ENCODE measurements around the gene FGF12.

DNA sequence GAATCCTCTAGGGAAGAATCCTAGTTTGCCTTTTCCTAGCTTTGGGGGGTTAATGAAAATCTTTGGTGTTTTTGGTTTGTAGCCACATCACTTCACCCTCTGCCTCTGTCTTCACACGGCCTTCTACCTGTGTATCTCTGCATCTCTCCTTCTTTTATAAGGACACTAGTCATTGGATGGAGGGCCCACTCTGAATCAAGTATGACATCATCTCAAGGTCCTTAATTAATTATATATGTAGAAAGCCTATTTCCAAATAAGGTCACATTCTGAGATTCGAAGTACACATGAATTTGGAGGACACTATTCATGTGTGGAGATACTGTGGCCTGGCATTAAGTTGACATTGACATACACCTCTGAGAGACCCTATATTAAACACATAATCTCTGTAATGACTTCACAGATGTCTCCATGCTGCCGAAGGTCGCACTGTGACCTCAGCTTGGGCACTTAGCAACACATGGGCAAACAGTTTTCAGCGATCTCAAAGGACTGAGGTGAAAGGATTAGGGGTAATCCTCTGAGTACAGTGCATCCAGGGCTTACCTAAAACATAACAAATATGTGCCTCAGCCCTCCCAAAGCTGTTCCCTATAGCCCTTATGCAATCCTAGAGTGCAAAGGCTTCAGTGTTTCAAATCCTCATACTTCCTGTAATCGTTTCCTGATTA lies 446.0 kb downstream of the FGF12 start:
- no peak for TF ChIP-seq SP1 (IDR thresholded peaks at IDR 0.05)
- TF ChIP-seq L3MBTL2 (conservative IDR thresholded peaks at IDR 0.05) = no peak
- TF ChIP-seq HDGF (IDR thresholded peaks at IDR 0.05; ENCODE audit: borderline replicate concordance) = no peak
- TF ChIP-seq CTBP1 (IDR thresholded peaks at IDR 0.05; ENCODE audit: borderline replicate concordance) = no peak
- no peak for TF ChIP-seq FOXA1 (IDR thresholded peaks at IDR 0.05)
- TF ChIP-seq, protein P1, sequence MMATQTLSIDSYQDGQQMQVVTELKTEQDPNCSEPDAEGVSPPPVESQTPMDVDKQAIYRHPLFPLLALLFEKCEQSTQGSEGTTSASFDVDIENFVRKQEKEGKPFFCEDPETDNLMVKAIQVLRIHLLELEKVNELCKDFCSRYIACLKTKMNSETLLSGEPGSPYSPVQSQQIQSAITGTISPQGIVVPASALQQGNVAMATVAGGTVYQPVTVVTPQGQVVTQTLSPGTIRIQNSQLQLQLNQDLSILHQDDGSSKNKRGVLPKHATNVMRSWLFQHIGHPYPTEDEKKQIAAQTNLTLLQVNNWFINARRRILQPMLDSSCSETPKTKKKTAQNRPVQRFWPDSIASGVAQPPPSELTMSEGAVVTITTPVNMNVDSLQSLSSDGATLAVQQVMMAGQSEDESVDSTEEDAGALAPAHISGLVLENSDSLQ (IDR thresholded peaks at IDR 0.05) = no peak
- no peak for TF ChIP-seq BHLHE40 (IDR thresholded peaks at IDR 0.05; ENCODE audit: borderline replicate concordance)
- no peak for TF ChIP-seq ELF4 (IDR thresholded peaks at IDR 0.05)
- no peak for TF ChIP-seq TARDBP (IDR thresholded peaks at IDR 0.05)
- TF ChIP-seq FOXM1 (IDR thresholded peaks at IDR 0.05; ENCODE audit: borderline replicate concordance) = no peak
- TF ChIP-seq ARNT (IDR thresholded peaks at IDR 0.05) = no peak
- no peak for TF ChIP-seq FOXK2 (IDR thresholded peaks at IDR 0.05)
